PC-3 (cell line): Measurements from ENCODE around the gene PRSS23. TPM values are rescaled to one million over a fixed set of nuclear protein-coding genes. Genes with fewer than 3 reads are reported as not detected.

Source experiments
- ATAC-seq: fragments of 200-7000 bp; cut with Tn5 transposase; 2 replicates; pipeline ENCODE4 v1.9.1; 2020; ENCODE audit warnings: mild to moderate bottlenecking, moderate library complexity
- BruUV-seq: library from RNA; stranded (reverse); fragments of 400-500 nt; replicated peaks from 2 replicates; lab custom pipeline; 2021; lab: Mats Ljungman, UMichigan
- CTCF ChIA-PET: fragments of 300-600 bp; sonication (Branson Sonifier 250); formaldehyde crosslinking; loops from one replicate; lab custom pipeline; 2022; ENCODE audit warnings: antibody characterized with exemption; lab: Charles Lee
- POLR2A ChIA-PET: fragments of 300-600 bp; sonication (Branson Sonifier 250); formaldehyde crosslinking; loops from one replicate; lab custom pipeline; 2022; ENCODE audit warnings: antibody characterized with exemption; ENCODE audit not compliant: unreplicated experiment; lab: Charles Lee
- DNase-seq: peaks from one replicate; pipeline ENCODE4 v3.0.0-alpha.2; 2015
- H2AFZ ChIP-seq: fragments of 300-600 bp; sonication (generic); 2 replicates; pipeline ENCODE4 v1.6.0; 2016; ENCODE audit warnings: antibody characterized with exemption, low read length
- H3F3A ChIP-seq: fragments of 300-600 bp; sonication (generic); one replicate; pipeline ENCODE4 v1.6.0; 2017; ENCODE audit warnings: antibody characterized with exemption, low read length, control low read depth, mild to moderate bottlenecking; ENCODE audit not compliant: unreplicated experiment
- H3K27ac ChIP-seq: fragments of 300-600 bp; sonication (generic); 2 replicates; pipeline ENCODE4 v1.5.1; 2016; ENCODE audit warnings: mild to moderate bottlenecking, low read length
- H3K27me3 ChIP-seq: fragments of 300-600 bp; sonication (generic); 2 replicates; pipeline ENCODE4 v1.6.1; 2016; ENCODE audit warnings: low read length, mixed read lengths
- H3K36me3 ChIP-seq: fragments of 300-600 bp; sonication (generic); 2 replicates; pipeline ENCODE4 v1.6.1; 2016; ENCODE audit warnings: low read depth, mixed run types, low read length, mixed read lengths
- H3K4me1 ChIP-seq: fragments of 300-600 bp; sonication (generic); 2 replicates; pipeline ENCODE4 v1.5.1; 2016; ENCODE audit warnings: low read length; ENCODE audit not compliant: insufficient read depth
- H3K4me2 ChIP-seq: fragments of 300-600 bp; sonication (generic); 2 replicates; pipeline ENCODE4 v1.6.0; 2016; ENCODE audit warnings: low read length
- H3K4me3 ChIP-seq: fragments of 300-600 bp; sonication (generic); 2 replicates; pipeline ENCODE4 v1.5.1; 2016; ENCODE audit warnings: mild to moderate bottlenecking, low read length, mixed read lengths
- H3K79me2 ChIP-seq: fragments of 300-600 bp; sonication (generic); 2 replicates; pipeline ENCODE4 v1.6.1; 2017; ENCODE audit warnings: low read length, mixed read lengths
- H3K9ac ChIP-seq: fragments of 300-600 bp; sonication (generic); 2 replicates; pipeline ENCODE4 v1.6.0; 2016; ENCODE audit warnings: mild to moderate bottlenecking, low read length
- H3K9me2 ChIP-seq: fragments of 300-600 bp; sonication (generic); replicated peaks from 2 replicates; pipeline ENCODE4 v1.6.1; 2016; ENCODE audit warnings: mixed run types, low read length, mixed read lengths
- H3K9me3 ChIP-seq: fragments of 300-600 bp; sonication (generic); 2 replicates; pipeline ENCODE4 v1.6.1; 2016; ENCODE audit warnings: low read length, mixed read lengths
- H4K20me1 ChIP-seq: fragments of 300-600 bp; sonication (generic); 2 replicates; pipeline ENCODE4 v1.6.1; 2016; ENCODE audit warnings: low read length, mixed read lengths
- CTCF ChIP-seq: fragments of 300-600 bp; sonication (generic); conservative IDR thresholded peaks from 2 replicates; pipeline ENCODE4 v1.5.1; 2017; ENCODE audit warnings: antibody characterized with exemption, low read depth, mild to moderate bottlenecking, low read length
- EZH2 ChIP-seq: fragments of 300-600 bp; sonication (generic); IDR thresholded peaks from one replicate; pipeline ENCODE4 v1.6.1; 2017; ENCODE audit warnings: antibody characterized with exemption, mild to moderate bottlenecking, low read length; ENCODE audit not compliant: unreplicated experiment
- EZH2phosphoT487 ChIP-seq: fragments of 300-600 bp; sonication (generic); IDR thresholded peaks from 2 replicates; pipeline ENCODE4 v1.6.1; 2018; ENCODE audit warnings: mild to moderate bottlenecking, antibody characterized with exemption, low read length, borderline replicate concordance
- intact Hi-C: fragments of 100-400 bp; cut with micrococcal nuclease; formaldehyde crosslinking; loops from 2 replicates; pipeline ENCODE4 v1.9.0; 2023
- total RNA-seq: library from RNA; depleted of rRNA; stranded (reverse); fragments of >200 nt; gene quantifications from 2 replicates; pipeline ENCODE4 v1.2.3, GENCODE V29; 2014

PRSS23 gene
- total RNA-seq, 1 experiment from 2014 or later = 43.2 TPM

- no peaks in the 10 kb centered on the region for H4K20me1 ChIP-seq
- no peak overlapping the region for H2AFZ ChIP-seq
- no TSS peak for BruUV-seq
These were observed 4.4 kb upstream of the PRSS23 start for GRCh38 chr11:86795949-86796348.

GRCh38 chr11:86797133-86797532 lies 3.2 kb upstream of the PRSS23 start:
- no TSS peak for BruUV-seq
- Histone ChIP-seq H2AFZ (no peak overlapping the region), H3K9me3 (no peaks in the 10 kb centered on the region), H3F3A (no peaks in the 10 kb centered on the region), H3K27ac (no peak overlapping the region), H3K36me3 (no peaks in the 10 kb centered on the region), H3K27me3 (no peaks in the 10 kb centered on the region), H3K79me2 (peaks cover 17% of the 10 kb centered on the region), H3K4me3 (no peak overlapping the region), H3K4me1 (peaks cover 19% of the 10 kb centered on the region), H3K9ac (no peak overlapping the region), H3K9me2 (no peaks in the 10 kb centered on the region), H3K4me2 (no peak overlapping the region), H4K20me1 (no peaks in the 10 kb centered on the region)
- DNase-seq = no peak
- CTCF ChIA-PET = no interaction called here
- ATAC-seq = no peak
- intact Hi-C loops = no loop called here
- TF ChIP-seq EZH2phosphoT487 (no peak), CTCF (no peak), EZH2 (no peak)
- POLR2A ChIA-PET = no interaction called here

More at GRCh38 chr11:86795949-86796348, 4.4 kb upstream of the PRSS23 start:
- H3F3A ChIP-seq = no peaks in the 10 kb centered on the region
- no peak overlapping the region for H3K4me3 ChIP-seq
- no peak overlapping the region for H3K27ac ChIP-seq
- peaks cover 15% of the 10 kb centered on the region for H3K4me1 ChIP-seq
- POLR2A ChIA-PET = no interaction called here
- no peaks in the 10 kb centered on the region for H3K9me3 ChIP-seq
- DNase-seq = no peak
- CTCF ChIA-PET = no interaction called here
- H3K9me2 ChIP-seq = no peaks in the 10 kb centered on the region
- no peak for ATAC-seq
- no peaks in the 10 kb centered on the region for H3K36me3 ChIP-seq
- H3K79me2 ChIP-seq = peaks cover 5% of the 10 kb centered on the region
- no peaks in the 10 kb centered on the region for H3K27me3 ChIP-seq
- H3K4me2 ChIP-seq = no peak overlapping the region
- TF ChIP-seq EZH2phosphoT487 = no peak
- no peak for TF ChIP-seq EZH2
- TF ChIP-seq CTCF = no peak
- intact Hi-C loops = no loop called here
- H3K9ac ChIP-seq = no peak overlapping the region

GRCh38 chr11:86798988-86799387 lies 1.4 kb upstream of the PRSS23 start:
- no peak for TF ChIP-seq EZH2
- TF ChIP-seq CTCF = no peak
- no peak for TF ChIP-seq EZH2phosphoT487
- Histone ChIP-seq H3K4me1 (peaks cover 34% of the 10 kb centered on the region), H2AFZ (no peak overlapping the region), H3K79me2 (peaks cover 36% of the 10 kb centered on the region), H3K9me2 (no peaks in the 10 kb centered on the region), H3K9ac (no peak overlapping the region), H3K4me2 (no peak overlapping the region), H3K27ac (no peak overlapping the region), H3K4me3 (no peak overlapping the region), H3K27me3 (no peaks in the 10 kb centered on the region), H3K36me3 (no peaks in the 10 kb centered on the region), H3F3A (no peaks in the 10 kb centered on the region), H3K9me3 (no peaks in the 10 kb centered on the region), H4K20me1 (no peaks in the 10 kb centered on the region)
- DNase-seq (peak; percentile 33), ATAC-seq (no peak)
- POLR2A ChIA-PET = interaction anchor here (0.6 to 1.4 kb wide), 3 partner anchors 58 to 192 kb away, joined by 3 to 4 read pairs (median 3); no protein-coding TSS in a partner anchor
- no TSS peak for BruUV-seq
- intact Hi-C loops = loop anchor here (1.0 kb wide), 1 partner anchor 15 kb away; no protein-coding TSS in a partner anchor
- CTCF ChIA-PET = interaction anchor here (0.8 kb wide), 1 partner anchor 61 kb away, joined by 3 read pairs; no protein-coding TSS in a partner anchor
